ENCODE measurements around the gene CD302.

GRCh38 chr2:159829376-159829775, 31.4 kb upstream of the CD302 start:
- TF ChIP-seq GABPA (IDR thresholded peaks at IDR 0.05 in 1 of 2, conservative IDR thresholded peaks at IDR 0.05 in 1 of 2) (no peak), CTCF (IDR thresholded peaks at IDR 0.05; ENCODE audit: low read depth, low read length, missing input control) (no peak), MAX (IDR thresholded peaks at IDR 0.05) (no peak), YY1 (IDR thresholded peaks at IDR 0.05) (no peak), SP1 (IDR thresholded peaks at IDR 0.05) (no peak), TAF1 (conservative IDR thresholded peaks at IDR 0.05) (no peak), ATF3 (IDR thresholded peaks at IDR 0.05) (no peak), RAD21 (IDR thresholded peaks at IDR 0.05) (no peak), EGR1 (IDR thresholded peaks at IDR 0.05; ENCODE audit: low read depth in 2 of 2) (no peak)

Measured in liver (tissue), 3 donors.